MG63 (cell line): ENCODE measurements around the gene GPR161. TPM values are rescaled to one million over a fixed set of nuclear protein-coding genes. Genes with fewer than 3 reads are reported as not detected.
"Not testable (repeated sequence)": the region's sequence is repeated elsewhere in the genome, so short reads cannot be mapped to it uniquely, and the experiment has no call there.

Source experiments
- DNase-seq: peaks from one replicate; pipeline ENCODE4 v3.0.0-alpha.2; 2020
- H3K27me3 ChIP-seq: fragments of 250-450 bp; sonication (Bioruptor Pico); 2 replicates; pipeline ENCODE4 v1.5.1; 2020; ENCODE audit warnings: mild to moderate bottlenecking, moderate library complexity
- H3K36me3 ChIP-seq: fragments of 250-450 bp; sonication (Bioruptor Pico); 2 replicates; pipeline ENCODE4 v1.5.1; 2020; ENCODE audit warnings: mild to moderate bottlenecking, moderate library complexity
- H3K4me3 ChIP-seq: fragments of 250-450 bp; sonication (Bioruptor Pico); 2 replicates; pipeline ENCODE4 v1.5.1; 2020; ENCODE audit warnings: mild to moderate bottlenecking, moderate library complexity
- H3K9me3 ChIP-seq: fragments of 250-450 bp; sonication (Bioruptor Pico); 2 replicates; pipeline ENCODE4 v1.5.1; 2020; ENCODE audit warnings: mild to moderate bottlenecking, moderate library complexity
- total RNA-seq: library from RNA; depleted of rRNA; stranded (reverse); fragments of >200 nt; shearing (Covaris generic); gene quantifications from 2 replicates; pipeline ENCODE4 v1.2.3, GENCODE V29; 2014; ENCODE audit warnings: low replicate concordance; rRNA removed

The GPR161 gene, protein sequence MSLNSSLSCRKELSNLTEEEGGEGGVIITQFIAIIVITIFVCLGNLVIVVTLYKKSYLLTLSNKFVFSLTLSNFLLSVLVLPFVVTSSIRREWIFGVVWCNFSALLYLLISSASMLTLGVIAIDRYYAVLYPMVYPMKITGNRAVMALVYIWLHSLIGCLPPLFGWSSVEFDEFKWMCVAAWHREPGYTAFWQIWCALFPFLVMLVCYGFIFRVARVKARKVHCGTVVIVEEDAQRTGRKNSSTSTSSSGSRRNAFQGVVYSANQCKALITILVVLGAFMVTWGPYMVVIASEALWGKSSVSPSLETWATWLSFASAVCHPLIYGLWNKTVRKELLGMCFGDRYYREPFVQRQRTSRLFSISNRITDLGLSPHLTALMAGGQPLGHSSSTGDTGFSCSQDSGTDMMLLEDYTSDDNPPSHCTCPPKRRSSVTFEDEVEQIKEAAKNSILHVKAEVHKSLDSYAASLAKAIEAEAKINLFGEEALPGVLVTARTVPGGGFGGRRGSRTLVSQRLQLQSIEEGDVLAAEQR
- total RNA-seq: 5.2 and 5.8 TPM in 2 replicates

DNA sequence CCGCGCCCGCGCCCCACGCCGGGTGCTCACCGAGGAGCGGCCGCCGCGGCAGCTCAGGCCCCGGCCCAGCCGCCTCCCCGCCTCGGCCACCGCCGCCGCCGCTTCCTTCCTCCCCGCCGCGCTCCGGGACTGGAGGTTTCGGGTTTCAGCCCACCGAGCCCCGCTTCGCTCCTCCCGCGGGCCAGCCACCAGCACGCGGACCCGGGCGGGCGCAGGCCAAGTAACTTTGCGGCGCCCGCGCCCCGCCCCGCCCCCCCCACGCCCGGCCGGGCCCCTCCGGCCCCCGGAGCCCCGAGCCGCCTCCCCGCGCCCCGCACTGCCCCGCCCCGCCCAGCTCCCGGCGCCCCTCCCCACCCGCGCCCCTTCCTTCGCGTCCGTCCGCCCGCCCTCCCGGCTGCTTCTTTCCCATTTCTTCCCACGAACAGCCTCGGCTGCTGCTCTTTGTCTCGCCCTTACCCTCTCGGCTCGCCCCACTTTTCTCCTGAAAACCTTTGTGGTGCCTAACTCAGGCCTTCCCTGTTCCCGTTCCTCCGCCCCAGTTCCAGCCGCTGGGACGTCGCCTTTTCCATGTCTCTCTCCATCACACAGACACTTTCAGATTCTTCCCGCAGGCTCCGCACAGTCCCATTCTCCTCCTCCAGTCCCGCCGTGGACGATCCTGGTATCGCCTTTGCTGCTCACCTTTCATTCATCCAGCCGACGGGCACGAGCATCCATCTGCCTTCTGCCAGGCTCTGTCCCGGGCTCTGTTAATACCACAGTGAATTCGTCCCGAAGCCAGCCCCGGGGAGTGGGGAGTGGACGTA, at the start of gene GPR161:
Gene GPR161, minus strand, starts transcription at position 222 of the 806 bp plus-strand sequence. CDS start 32,080 bp downstream, outside the sequence.
- H3K4me3 ChIP-seq: peak within 1 kb of the TSS; percentile 66
- DNase-seq: peak; percentile 56
- H3K36me3 ChIP-seq: no peaks in the 10 kb centered on the region
- H3K27me3 ChIP-seq: no peaks in the 10 kb centered on the region
- H3K9me3 ChIP-seq: no peaks in the 10 kb centered on the region

DNA sequence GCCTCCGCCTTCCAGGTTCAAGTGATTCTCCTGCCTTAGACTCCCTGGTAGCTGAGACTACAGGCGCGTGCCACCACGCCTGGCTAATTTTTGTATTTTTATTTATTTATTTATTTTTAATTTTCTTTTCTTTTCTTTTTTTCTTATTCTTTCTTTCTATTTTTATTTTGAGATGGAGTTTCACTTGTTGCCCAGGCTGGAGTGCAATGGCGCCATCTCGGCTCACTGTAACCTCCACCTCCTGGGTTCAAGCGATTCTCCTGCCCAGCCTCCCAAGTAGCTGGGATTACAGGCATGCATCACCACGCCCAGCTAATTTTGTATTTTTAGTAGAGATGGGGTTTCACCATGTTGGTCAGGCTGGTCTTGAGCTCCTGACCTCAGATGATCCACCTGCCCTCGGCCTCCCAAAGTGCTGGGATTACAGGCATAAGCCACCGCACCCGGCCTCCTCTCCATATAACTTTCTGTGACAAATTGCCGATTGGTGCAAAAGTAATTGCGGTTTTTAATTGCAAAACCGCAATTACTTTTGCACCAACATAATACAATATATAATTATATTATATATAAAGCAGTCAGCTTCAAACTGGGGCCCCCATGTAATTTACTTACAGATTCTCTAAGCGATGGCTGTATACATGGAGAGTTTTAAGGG, 44.5 kb upstream of the GPR161 start:
- DNase-seq, H3K27me3 ChIP-seq, H3K9me3 ChIP-seq, H3K4me3 ChIP-seq: not testable (repeated sequence)
- peaks cover 21% of the 10 kb centered on the region for H3K36me3 ChIP-seq

DNA sequence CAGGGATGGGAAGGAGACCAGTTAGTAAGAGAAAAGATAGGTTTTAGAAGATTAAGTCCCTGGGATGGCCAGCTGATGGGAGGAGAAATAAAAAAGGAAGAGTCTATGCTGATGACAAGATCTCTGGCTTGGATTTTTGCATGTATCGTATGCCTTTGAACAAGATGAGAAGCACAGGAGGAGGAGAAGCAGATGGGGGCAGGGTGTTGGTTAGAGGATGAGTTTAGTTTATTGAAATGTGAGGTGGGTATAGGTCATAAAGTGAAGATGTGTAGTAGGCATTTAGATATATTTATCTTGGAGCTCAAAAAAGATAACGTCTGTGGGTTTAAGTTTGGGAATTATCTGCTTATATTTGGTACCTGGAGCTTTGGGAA, 43.4 kb upstream of the GPR161 start:
- peaks cover 20% of the 10 kb centered on the region for H3K36me3 ChIP-seq
- no peaks in the 10 kb centered on the region for H3K27me3 ChIP-seq
- H3K4me3 ChIP-seq: peak overlapping the region; percentile 94
- H3K9me3 ChIP-seq: no peaks in the 10 kb centered on the region
- DNase-seq: no peak

DNA sequence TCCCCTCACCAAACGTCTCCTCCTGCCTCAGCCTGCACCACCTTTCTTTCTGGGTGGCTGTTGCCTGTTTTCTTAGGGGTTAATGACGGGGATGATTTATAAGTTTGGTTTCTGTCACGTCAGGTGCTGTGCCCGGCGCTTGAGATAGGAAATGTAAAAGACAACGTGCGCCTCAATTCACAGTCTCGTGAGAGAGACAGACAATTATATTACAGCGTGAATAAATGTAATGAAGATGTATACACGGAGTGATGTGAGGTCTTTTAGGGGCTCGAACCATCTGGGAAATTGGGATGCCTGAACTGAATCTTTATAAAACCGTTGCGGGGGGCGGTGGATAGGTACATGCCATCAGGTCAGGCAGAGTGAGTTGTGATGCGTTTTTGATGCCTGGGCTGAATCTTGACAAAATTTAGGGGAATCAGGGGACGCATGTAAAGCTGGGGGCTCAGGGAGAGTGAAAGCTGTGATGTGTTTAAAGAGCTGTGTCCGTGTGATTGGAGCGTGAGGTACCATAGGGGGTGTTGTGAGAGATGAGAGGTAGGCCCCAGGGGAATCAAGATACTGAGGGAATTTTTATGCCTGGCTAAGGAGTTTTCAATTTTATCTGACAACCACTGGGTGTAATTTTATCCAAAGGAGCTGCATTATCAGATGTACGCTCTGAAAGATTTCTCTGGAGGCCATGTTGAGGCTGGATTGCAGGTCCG, 42.9 kb upstream of the GPR161 start:
- peak overlapping the region; percentile 94 for H3K4me3 ChIP-seq
- no peaks in the 10 kb centered on the region for H3K27me3 ChIP-seq
- H3K36me3 ChIP-seq: peaks cover 14% of the 10 kb centered on the region
- no peak for DNase-seq
- H3K9me3 ChIP-seq: no peaks in the 10 kb centered on the region

DNA sequence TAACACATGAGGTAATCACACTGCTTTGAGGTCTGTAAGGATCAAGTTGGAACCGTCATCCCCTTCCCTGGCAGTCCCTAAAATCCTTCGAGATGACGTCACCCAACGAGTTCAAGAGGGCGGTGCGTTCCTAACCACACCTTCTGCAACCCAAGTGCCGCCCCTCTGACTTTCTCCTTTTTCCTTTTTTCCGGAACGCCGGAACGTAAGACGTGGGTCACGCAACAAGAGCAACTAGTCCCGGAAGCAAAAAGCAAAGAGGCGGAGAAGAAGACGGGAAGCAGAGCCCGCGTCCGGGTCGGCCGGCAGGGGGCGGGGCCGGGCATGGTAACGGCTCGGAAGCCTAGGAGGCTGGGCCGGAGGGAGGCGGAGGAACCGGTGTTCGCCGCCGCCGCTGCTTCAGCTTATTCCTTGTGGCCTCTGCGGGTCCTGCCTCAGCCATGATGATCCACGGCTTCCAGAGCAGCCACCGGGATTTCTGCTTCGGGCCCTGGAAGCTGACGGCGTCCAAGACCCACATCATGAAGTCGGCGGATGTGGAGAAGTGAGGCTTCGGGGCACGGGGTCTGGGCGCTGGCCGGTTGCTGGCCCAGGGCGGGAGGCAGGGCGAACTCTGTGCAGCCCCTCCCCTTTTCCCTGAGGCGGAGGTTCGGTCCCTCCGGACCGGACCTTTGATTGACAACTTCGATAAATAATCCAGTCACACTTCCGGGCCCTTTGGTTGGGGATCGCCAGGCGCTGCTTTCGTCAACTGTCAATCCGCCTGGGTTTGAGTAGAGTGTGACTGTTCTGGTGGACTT, 42.1 kb upstream of the GPR161 start, which contains the start of gene TIPRL:
Gene TIPRL, plus strand, starts transcription at position 325 of the 800 bp plus-strand sequence. Its CDS starts 116 bp downstream, at position 441.
- no peaks in the 10 kb centered on the region for H3K9me3 ChIP-seq
- peaks cover 7% of the 10 kb centered on the region; the same call in 1 of the 2 replicates for H3K36me3 ChIP-seq
- DNase-seq: peak; percentile 97
- H3K27me3 ChIP-seq: no peaks in the 10 kb centered on the region
- H3K4me3 ChIP-seq: peak within 1 kb of the TSS; percentile 94

DNA sequence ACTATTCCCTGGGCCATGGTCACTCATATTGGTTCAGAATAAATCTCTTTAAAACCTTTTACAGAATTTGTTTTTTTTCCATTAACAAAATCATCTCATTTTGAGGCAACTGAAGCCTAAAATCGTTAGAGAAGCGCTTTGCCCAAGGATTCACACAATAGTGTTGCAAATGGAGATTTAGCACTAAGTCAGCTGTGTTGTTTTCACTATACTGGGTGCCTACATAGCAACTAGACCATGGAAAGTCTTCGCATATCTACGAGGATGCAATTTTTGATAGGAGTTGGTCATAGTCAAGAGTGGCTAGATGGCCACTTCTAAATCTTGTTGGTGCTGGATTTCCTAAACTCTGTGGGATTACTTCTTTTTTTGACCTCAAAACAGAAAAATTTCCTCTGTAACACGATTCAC, 41.5 kb upstream of the GPR161 start:
- no peak for DNase-seq

DNA sequence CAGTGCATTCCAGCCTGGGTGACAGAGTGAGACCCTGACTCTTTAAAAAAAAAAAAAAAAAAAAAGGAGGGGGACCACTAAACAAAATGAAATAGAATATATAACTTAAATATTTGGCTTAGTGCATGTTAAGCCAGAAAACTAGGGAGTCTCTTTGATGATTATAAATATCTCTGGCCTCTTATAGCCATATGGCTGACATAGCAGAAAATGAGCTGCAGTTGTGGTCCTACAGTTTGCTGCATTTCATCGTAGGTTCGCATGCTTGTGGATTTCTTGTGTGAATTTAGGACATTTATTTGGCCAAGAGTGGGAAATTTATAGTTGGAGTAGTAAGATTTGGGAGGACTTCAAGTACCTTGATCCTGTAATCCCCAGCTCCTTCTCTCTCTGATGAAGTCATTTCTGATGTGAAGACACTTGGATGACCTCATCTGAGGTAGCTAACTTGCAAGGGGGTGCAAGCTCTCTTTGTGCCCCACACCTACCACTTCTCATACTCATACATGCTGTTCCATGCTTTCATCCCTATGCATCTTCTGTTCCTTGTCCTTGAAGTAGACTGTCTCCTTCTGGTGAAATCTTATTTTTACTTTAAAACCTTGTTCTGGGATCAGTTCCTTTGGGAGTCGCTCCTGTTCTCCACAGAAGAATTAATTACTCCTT, 35.7 kb upstream of the GPR161 start:
- H3K4me3 ChIP-seq: no peak overlapping the region
- no peaks in the 10 kb centered on the region for H3K36me3 ChIP-seq
- no peak for DNase-seq
- H3K27me3 ChIP-seq: no peaks in the 10 kb centered on the region
- no peaks in the 10 kb centered on the region for H3K9me3 ChIP-seq

More for the DNA sequence above, 41.5 kb upstream of the GPR161 start:
- Histone ChIP-seq H3K36me3 (peaks cover 5% of the 10 kb centered on the region; the same call in 1 of the 2 replicates), H3K27me3 (no peaks in the 10 kb centered on the region), H3K9me3 (no peaks in the 10 kb centered on the region), H3K4me3 (peak overlapping the region; percentile 94)

DNA sequence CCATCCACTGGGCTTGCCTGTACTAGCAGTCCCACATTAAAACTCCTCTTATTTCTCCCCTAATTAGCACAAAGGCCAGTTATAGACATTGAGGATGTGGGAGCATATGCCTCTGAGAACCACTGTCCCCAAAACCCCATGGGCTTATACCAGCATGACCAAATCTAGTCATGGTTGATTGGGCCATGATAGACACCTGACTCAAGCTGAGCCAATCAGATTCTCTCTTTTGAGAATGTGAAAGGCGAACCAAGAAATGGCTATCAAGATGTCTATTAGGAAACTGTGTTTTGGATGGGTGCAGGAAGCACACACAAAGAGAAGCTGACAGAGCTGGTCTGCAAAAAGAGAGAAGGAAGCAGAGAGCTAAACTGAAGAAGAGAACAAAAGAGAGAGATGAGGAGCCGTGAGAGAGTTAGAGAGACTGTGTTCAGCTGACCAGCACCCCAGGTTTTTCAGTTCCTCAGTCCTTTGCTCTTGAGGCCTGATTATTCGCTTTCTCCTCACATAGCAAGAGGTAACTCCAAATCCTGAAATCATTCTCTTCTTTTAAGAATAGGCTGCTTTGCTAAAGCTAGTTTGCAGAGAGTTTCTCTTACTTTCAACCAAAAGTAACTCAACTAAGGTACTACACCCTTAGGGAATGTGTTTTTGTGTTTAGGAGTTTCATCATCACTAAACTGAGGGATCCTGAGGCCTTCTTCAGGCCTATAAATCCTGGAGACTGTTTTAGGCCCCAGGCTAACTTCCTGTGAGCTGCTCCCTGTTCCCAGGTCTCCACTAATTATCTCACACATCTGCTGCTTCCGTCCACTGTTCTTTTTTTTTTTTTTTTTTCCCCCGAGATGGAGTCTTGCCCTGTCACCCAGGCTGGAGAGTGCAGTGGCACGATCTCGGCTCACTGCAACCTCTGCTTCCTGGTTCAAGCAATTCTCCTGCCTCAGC, 34.1 kb upstream of the GPR161 start:
- no peaks in the 10 kb centered on the region for H3K27me3 ChIP-seq
- H3K9me3 ChIP-seq: no peaks in the 10 kb centered on the region
- DNase-seq: no peak
- H3K36me3 ChIP-seq: no peaks in the 10 kb centered on the region
- no peak overlapping the region for H3K4me3 ChIP-seq

DNA sequence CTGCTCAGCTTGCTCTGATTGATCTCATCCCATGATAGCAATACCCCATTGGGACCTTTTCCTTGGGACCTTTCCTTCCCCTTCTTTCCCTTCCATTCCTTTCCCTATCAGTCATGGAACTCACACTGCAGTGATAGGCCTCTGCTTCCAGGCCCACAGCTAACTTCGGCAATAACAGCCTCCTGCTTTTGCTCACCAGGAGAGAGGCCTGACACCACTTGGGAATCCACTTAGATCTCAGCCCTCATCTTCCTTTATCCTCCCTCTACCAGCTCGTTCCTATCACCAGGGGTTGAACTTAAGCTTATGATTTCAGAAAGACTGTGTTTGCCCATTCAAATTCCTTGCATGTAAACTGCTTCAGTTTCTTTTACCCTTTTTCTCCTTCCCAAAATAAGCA, 31.1 kb upstream of the GPR161 start:
- H3K4me3 ChIP-seq: no peak overlapping the region
- no peaks in the 10 kb centered on the region for H3K27me3 ChIP-seq
- no peaks in the 10 kb centered on the region for H3K9me3 ChIP-seq
- DNase-seq: no peak
- no peaks in the 10 kb centered on the region for H3K36me3 ChIP-seq

DNA sequence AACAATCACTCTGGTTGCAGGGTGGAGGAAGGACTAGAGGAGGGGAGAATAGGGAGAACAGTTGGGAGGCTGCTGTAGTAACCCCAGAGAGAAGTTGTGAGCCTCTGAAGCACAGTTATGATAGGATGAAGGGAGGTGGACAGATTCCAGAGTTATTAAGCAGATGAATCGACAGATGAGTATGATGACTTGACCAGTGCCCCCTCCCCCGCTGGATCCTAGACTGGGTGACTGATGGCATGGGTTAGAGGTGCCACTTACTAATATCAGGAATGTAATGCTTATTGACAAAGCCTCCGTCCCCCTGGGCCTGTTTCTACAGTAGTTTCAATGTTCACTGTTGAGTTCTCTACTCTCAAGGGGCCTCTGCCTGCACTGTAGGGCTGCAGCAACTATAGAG, 28.0 kb upstream of the GPR161 start:
- DNase-seq: peak; percentile 28
- Histone ChIP-seq H3K36me3 (no peaks in the 10 kb centered on the region), H3K9me3 (peaks cover 3% of the 10 kb centered on the region; the same call in 1 of the 2 replicates), H3K4me3 (no peak overlapping the region), H3K27me3 (no peaks in the 10 kb centered on the region)

DNA sequence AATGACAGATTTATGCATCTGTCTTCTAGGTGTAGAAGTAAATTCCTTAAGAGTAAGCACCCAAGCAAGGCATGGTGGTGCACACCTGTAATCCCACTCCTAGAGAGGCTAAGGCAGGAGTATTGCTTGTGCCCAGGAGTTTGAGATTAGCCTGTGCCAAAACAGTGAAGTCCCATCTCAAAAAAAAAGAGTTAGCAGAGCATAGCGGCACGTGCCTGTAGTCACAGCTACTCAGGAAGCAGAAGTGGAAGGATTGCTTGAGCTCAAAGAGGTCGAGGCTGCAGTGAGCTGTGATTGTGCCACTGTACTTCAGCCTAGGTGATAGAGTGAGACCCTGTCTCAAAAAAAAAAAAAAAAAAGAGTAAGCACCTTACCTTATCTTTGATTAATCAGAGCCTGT, 26.9 kb upstream of the GPR161 start:
- Histone ChIP-seq H3K36me3 (no peaks in the 10 kb centered on the region), H3K9me3 (peaks cover 3% of the 10 kb centered on the region), H3K4me3 (no peak overlapping the region), H3K27me3 (no peaks in the 10 kb centered on the region)
- no peak for DNase-seq

DNA sequence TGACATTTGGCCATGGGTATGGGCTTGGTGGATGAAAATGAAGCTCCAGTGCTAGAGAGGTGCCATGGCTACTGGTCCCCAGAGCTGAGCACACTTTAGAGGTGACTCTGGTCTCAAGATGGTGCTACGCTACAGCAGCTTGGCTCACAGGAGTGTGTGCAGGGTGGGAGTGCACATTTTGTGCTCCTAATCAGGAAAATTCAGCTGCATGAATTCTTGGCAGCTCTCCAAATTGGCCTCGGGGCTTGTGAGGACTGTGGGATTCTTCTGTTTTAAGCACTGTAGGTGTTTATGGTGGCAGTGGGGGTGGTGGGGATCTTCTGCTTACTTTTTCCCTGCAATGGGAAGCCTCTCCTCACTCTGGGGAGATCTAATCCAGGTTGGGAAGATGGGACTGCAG, 24.7 kb upstream of the GPR161 start:
- DNase-seq: no peak
- Histone ChIP-seq H3K36me3 (no peaks in the 10 kb centered on the region), H3K4me3 (no peak overlapping the region), H3K9me3 (peaks cover 13% of the 10 kb centered on the region), H3K27me3 (no peaks in the 10 kb centered on the region)

DNA sequence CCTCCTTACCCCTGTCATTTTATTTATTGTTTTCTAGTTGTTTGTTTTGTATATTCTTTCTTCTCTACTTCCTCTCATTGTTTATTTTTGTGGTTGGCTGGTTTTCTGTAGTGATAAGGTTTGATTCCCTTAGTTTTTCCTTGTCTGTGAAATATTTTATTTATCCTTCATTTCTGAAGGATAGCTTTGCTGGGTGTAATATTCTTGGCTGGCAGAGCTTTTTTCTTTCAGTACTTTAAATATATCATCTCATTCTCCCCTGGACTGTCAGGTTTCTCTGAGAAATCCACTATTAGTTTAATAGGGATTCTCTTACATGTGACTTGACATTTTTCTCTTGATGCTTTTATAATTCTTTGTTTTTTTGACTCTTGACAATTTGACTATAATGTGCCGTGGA, 23.2 kb upstream of the GPR161 start:
- Histone ChIP-seq H3K27me3 (no peaks in the 10 kb centered on the region), H3K9me3 (peaks cover 16% of the 10 kb centered on the region), H3K4me3 (no peak overlapping the region), H3K36me3 (no peaks in the 10 kb centered on the region)
- no peak for DNase-seq

DNA sequence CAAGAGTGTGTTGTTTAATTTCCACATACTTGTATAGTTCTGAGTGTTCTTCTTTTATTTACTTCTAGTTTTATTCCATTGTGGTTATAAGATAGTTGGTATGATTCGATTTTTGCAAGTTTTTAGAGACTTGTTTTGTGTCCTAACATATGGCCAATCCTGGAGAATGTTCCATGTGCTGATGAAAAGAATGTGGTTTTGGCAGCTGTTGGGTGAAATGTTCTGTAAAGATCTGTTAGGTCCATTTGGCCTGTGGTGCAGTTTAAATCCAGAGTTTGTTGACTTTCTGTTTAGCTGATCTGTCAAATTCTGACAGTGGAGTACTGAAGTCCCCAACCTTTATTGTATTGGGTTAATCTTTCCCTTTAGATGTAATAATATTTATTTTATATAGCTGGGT, 22.5 kb upstream of the GPR161 start:
- DNase-seq: no peak
- H3K27me3 ChIP-seq: no peaks in the 10 kb centered on the region
- H3K4me3 ChIP-seq: no peak overlapping the region
- no peaks in the 10 kb centered on the region for H3K36me3 ChIP-seq
- H3K9me3 ChIP-seq: peaks cover 16% of the 10 kb centered on the region
